Neural crest cell (in vitro differentiated cells): ENCODE results near the gene WSB1. TPM values are rescaled to one million over a fixed set of nuclear protein-coding genes. Genes with fewer than 3 reads are reported as not detected.

Source experiments
- DNase-seq: peaks from one replicate; pipeline ENCODE4 v3.0.0; 2021; ENCODE audit warnings: low read depth, mixed read lengths, low spot score
- H3K27ac Mint-ChIP-seq: one replicate; pipeline ENCODE4 v1.8.0; 2021; ENCODE audit warnings: mild to moderate bottlenecking, mixed read lengths; ENCODE audit not compliant: unreplicated experiment
- H3K27me3 Mint-ChIP-seq: 2 replicates; pipeline ENCODE4 v1.8.0; 2021; ENCODE audit warnings: low read depth, mild to moderate bottlenecking, mixed read lengths
- H3K36me3 Mint-ChIP-seq: 2 replicates; pipeline ENCODE4 v1.8.0; 2021; ENCODE audit warnings: low read depth, mild to moderate bottlenecking, mixed read lengths
- H3K4me1 Mint-ChIP-seq: 2 replicates; pipeline ENCODE4 v1.8.0; 2021; ENCODE audit warnings: mixed read lengths
- H3K4me3 Mint-ChIP-seq: one replicate; pipeline ENCODE4 v1.8.0; 2021; ENCODE audit warnings: mild to moderate bottlenecking, mixed read lengths
- H3K9me3 Mint-ChIP-seq: 2 replicates; pipeline ENCODE4 v1.8.0; 2021; ENCODE audit warnings: mixed read lengths
- total RNA-seq: library from RNA; stranded (reverse); gene quantifications from 2 replicates; pipeline ENCODE4 v1.2.1, GENCODE V29; 2021
- TF ChIP-seq, protein P1 (sequence below): fragments of 200-600 bp; sonication (generic); conservative IDR thresholded peaks from 2 replicates; pipeline ENCODE4 v1.5.0; 2021; ENCODE audit warnings: antibody characterized with exemption, mild to moderate bottlenecking

The WSB1 gene
- total RNA-seq, 1 donor from 2014 or later, result 237 TPM

DNA sequence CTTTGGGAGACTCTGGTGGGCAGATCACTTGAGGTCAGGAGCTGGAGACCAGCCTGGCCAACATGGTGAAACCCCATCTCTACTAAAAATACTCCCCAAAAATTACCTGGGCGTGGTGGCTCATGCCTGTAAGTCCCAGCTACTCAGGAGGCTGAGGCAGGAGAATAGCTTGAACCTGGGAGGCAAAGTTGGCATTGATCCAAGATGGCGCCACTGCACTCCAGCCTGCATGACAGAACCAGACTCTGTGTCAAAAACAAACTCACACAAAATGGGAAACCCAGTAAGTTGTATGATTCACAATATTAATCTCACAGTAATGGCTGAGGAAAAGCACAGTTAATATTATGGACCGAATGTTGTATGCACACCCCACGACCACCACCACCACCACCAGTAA is 24.3 kb downstream of the WSB1 start:
- no peak overlapping the region for H3K27ac Mint-ChIP-seq
- no peaks in the 10 kb centered on the region for H3K9me3 Mint-ChIP-seq
- peaks cover 13% of the 10 kb centered on the region for H3K36me3 Mint-ChIP-seq
- no peaks in the 10 kb centered on the region for H3K27me3 Mint-ChIP-seq
- DNase-seq, result no peak
- H3K4me3 Mint-ChIP-seq, result no peak overlapping the region
- H3K4me1 Mint-ChIP-seq, result peaks cover 2% of the 10 kb centered on the region
- TF ChIP-seq, protein P1, sequence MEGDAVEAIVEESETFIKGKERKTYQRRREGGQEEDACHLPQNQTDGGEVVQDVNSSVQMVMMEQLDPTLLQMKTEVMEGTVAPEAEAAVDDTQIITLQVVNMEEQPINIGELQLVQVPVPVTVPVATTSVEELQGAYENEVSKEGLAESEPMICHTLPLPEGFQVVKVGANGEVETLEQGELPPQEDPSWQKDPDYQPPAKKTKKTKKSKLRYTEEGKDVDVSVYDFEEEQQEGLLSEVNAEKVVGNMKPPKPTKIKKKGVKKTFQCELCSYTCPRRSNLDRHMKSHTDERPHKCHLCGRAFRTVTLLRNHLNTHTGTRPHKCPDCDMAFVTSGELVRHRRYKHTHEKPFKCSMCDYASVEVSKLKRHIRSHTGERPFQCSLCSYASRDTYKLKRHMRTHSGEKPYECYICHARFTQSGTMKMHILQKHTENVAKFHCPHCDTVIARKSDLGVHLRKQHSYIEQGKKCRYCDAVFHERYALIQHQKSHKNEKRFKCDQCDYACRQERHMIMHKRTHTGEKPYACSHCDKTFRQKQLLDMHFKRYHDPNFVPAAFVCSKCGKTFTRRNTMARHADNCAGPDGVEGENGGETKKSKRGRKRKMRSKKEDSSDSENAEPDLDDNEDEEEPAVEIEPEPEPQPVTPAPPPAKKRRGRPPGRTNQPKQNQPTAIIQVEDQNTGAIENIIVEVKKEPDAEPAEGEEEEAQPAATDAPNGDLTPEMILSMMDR, result no peak

DNA sequence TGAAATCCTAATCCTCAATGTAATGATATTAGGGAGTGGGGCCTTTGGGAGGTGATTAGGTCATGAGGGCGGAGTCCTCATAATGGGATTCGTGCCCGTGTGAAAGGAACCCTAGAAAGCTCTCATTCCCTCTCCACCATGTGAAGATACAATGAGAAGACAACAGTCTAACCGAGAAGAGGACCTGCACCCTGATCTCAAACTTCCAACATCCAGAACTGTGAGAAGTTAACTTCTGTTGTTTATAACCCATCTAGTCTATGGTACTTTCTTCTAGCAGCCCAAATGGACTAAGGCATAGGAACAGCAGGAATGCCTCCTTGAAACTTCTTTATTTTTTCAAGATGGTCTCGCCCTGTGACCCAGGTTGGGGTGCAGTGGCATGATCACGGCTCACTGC is 24.7 kb downstream of the WSB1 start:
- peaks cover 13% of the 10 kb centered on the region for H3K36me3 Mint-ChIP-seq
- DNase-seq, result no peak

DNA sequence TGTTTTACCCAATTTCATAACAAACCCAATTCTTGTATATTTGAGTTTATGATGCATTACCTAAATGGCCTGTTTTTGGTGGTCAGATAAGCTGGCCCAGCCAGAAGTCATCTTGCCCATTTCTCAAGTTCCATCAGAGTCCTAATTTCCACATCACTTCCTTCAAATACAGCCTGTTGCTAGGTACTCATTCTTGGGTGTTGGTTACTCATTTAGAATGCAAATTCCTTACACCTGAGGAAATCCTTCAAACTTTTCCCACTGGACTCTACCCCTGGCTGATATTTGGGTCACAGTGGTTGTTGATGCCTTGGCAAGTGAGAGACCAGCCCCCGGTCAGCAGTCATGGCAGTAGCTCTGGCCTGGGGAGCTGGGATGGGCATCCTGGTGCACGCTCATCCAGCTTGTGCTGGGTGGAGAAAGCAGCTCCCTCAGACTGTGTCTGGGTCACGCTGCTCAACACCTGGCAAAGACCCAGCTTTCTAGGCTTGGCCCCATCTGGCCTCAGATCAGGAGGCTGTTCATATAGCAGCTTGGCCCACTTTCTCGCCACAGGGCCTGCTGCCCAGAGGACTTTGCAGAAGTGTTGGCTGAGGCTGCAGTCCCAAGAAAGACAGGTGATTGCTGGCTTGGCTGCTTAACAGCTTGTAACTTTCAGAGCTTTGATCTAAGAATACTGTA is 25.8 kb downstream of the WSB1 start:
- Mint-ChIP-seq H3K4me1 (peaks cover 6% of the 10 kb centered on the region), H3K27me3 (no peaks in the 10 kb centered on the region), H3K4me3 (no peak overlapping the region), H3K9me3 (no peaks in the 10 kb centered on the region), H3K36me3 (peaks cover 13% of the 10 kb centered on the region), H3K27ac (no peak overlapping the region)
- DNase-seq, result no peak
- TF ChIP-seq, protein P1, result no peak

More for the DNA sequence above, 24.7 kb downstream of the WSB1 start:
- Mint-ChIP-seq H3K9me3 (no peaks in the 10 kb centered on the region), H3K27ac (no peak overlapping the region), H3K4me3 (no peak overlapping the region), H3K4me1 (peaks cover 6% of the 10 kb centered on the region), H3K27me3 (no peaks in the 10 kb centered on the region)
- TF ChIP-seq, protein P1, result no peak

DNA sequence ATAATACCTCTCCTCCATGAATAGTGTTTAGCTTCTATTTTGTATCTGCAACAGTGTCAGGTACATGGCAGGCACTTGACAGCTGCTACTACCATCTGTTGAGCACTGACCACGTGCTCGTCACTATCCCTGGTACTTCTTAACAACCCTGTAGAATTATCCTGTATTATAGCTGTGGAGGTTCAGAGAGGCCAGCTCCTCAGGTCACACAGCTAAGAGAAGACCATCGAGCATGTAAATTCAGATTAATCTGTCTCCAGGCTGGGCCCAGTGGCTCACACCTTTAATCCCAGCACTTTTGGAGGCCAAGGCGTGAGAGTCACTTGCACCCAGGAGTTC is 26.3 kb downstream of the WSB1 start:
- H3K36me3 Mint-ChIP-seq, result peaks cover 10% of the 10 kb centered on the region
- no peak overlapping the region for H3K4me3 Mint-ChIP-seq
- no peaks in the 10 kb centered on the region for H3K9me3 Mint-ChIP-seq
- H3K4me1 Mint-ChIP-seq, result peaks cover 6% of the 10 kb centered on the region
- no peaks in the 10 kb centered on the region for H3K27me3 Mint-ChIP-seq
- TF ChIP-seq, protein P1, result no peak
- H3K27ac Mint-ChIP-seq, result no peak overlapping the region
- no peak for DNase-seq

DNA sequence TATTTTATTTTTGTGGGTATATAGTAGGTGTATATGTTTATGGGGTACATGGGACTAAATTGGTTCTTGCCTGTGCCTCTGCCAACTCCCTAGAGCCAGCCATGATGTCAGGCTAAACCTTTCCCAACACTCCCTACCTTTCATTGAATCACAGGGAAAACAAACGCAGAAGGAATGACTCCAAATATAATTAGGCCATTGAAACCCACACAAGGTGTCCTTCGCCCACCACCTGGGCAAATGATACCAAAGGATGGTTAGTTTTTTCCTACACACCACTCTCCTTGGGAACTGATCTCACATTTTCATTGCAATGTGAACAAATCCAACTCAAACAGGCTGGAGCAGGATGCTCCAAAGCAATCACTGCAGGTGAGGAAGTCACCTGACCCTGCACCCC is 27.5 kb downstream of the WSB1 start:
- peaks cover 6% of the 10 kb centered on the region for H3K4me1 Mint-ChIP-seq
- no peaks in the 10 kb centered on the region for H3K9me3 Mint-ChIP-seq
- H3K27me3 Mint-ChIP-seq, result no peaks in the 10 kb centered on the region
- H3K27ac Mint-ChIP-seq, result no peak overlapping the region
- DNase-seq, result no peak
- TF ChIP-seq, protein P1, result no peak
- peaks cover 10% of the 10 kb centered on the region for H3K36me3 Mint-ChIP-seq
- no peak overlapping the region for H3K4me3 Mint-ChIP-seq
